H1 (cell line): ENCODE measurements around the gene GAK. TPM values are rescaled to one million over a fixed set of nuclear protein-coding genes. Genes with fewer than 3 reads are reported as not detected.

Source experiments
- CTCF ChIA-PET: fragments of 300-600 bp; sonication (Branson Sonifier 250); formaldehyde crosslinking; loops from one replicate; lab custom pipeline; 2021; ENCODE audit not compliant: partially characterized antibody; lab: Charles Lee
- POLR2A ChIA-PET: fragments of 300-600 bp; sonication (Branson Sonifier 250); formaldehyde crosslinking; loops from one replicate; lab custom pipeline; 2021; ENCODE audit warnings: inconsistent platforms; ENCODE audit not compliant: partially characterized antibody; lab: Charles Lee
- DNase-seq, 2 experiments: peaks; one replicate each; pipeline versions ENCODE4 v3.0.0 to v3.0.0-alpha.2; 2010 to 2022; ENCODE audit warnings: low spot score in 2 of 2, low read depth in 1 of 2, mixed read lengths in 1 of 2
- FAIRE-seq: peaks from 2 replicates; lab custom pipeline; 2011; peaks lifted over from hg19 to GRCh38; lab: Jason Lieb, UNC
- H2AFZ ChIP-seq: 2 replicates; pipeline ENCODE4 v1.8.1; 2012; ENCODE audit warnings: low read length, inconsistent platforms
- H2AK5ac ChIP-seq: 2 replicates; pipeline ENCODE4 v1.6.1; 2013; ENCODE audit warnings: low read depth, low read length
- H2BK120ac ChIP-seq: replicated peaks from 2 replicates; pipeline ENCODE3; 2013; ENCODE audit warnings: low read depth, low read length, inconsistent platforms
- H2BK12ac ChIP-seq: 2 replicates; pipeline ENCODE4 v1.6.1; 2013; ENCODE audit warnings: low read depth, low read length
- H2BK15ac ChIP-seq: 2 replicates; pipeline ENCODE4 v1.6.1; 2013; ENCODE audit warnings: low read length
- H2BK20ac ChIP-seq: 2 replicates; pipeline ENCODE4 v1.6.1; 2013; ENCODE audit warnings: low read length
- H2BK5ac ChIP-seq: 2 replicates; pipeline ENCODE4 v1.6.1; 2013; ENCODE audit warnings: low read depth, low read length
- H3K14ac ChIP-seq: 2 replicates; pipeline ENCODE4 v1.6.1; 2013; ENCODE audit warnings: inconsistent platforms; ENCODE audit not compliant: insufficient read length
- H3K18ac ChIP-seq: 2 replicates; pipeline ENCODE4 v1.6.1; 2013; ENCODE audit warnings: low read length; ENCODE audit errors: extremely low read depth
- H3K23ac ChIP-seq: 2 replicates; pipeline ENCODE4 v1.6.1; 2013; ENCODE audit warnings: inconsistent platforms; ENCODE audit not compliant: insufficient read length
- H3K23me2 ChIP-seq: 2 replicates; pipeline ENCODE4 v1.6.1; 2013; ENCODE audit warnings: low read depth, low read length
- H3K27ac ChIP-seq: 2 replicates; pipeline ENCODE4 v1.6.1; 2011; ENCODE audit warnings: low read depth, low read length, inconsistent platforms
- H3K27me3 ChIP-seq, 4 experiments: replicated peaks in 1 of 4; 1 replicate in 1 of 4; 2 replicates in 3 of 4; pipeline versions ENCODE4 v1.6.1 to v1.8.1; 2011 to 2013; ENCODE audit warnings: low read length in 3 of 4, mild to moderate bottlenecking in 3 of 4, inconsistent platforms in 2 of 4, mixed read lengths in 2 of 4, moderate library complexity in 1 of 4; ENCODE audit not compliant: control insufficient read depth in 3 of 4, insufficient read depth in 3 of 4; ENCODE audit errors: extremely low read depth in 1 of 4
- H3K36me3 ChIP-seq, 4 experiments: 2 replicates each; pipeline versions ENCODE4 v1.6.1 to v1.8.1; 2011 to 2013; ENCODE audit warnings: mild to moderate bottlenecking in 4 of 4, low read length in 3 of 4, moderate library complexity in 2 of 4, control low read depth in 1 of 4, inconsistent platforms in 1 of 4; ENCODE audit not compliant: insufficient read depth in 4 of 4, control insufficient read depth in 2 of 4
- H3K4ac ChIP-seq: replicated peaks from 2 replicates; pipeline ENCODE3; 2013; ENCODE audit warnings: low read length, low read depth, mixed read lengths, inconsistent platforms; ENCODE audit not compliant: insufficient read length
- H3K4me1 ChIP-seq, 4 experiments: replicated peaks in 1 of 4; 1 replicate in 1 of 4; 2 replicates in 3 of 4; pipeline versions ENCODE4 v1.6.1 to v1.8.1; 2011 to 2013; ENCODE audit warnings: low read length in 3 of 4, inconsistent platforms in 2 of 4, mixed read lengths in 1 of 4; ENCODE audit not compliant: insufficient read depth in 4 of 4, control insufficient read depth in 3 of 4
- H3K4me2 ChIP-seq, 2 experiments: 2 replicates each; pipeline versions ENCODE4 v1.6.1 to v1.8.1; 2011 to 2013; ENCODE audit warnings: low read depth in 2 of 2, low read length in 2 of 2, control low read depth in 1 of 2, inconsistent platforms in 1 of 2, mild to moderate bottlenecking in 1 of 2; ENCODE audit not compliant: insufficient read depth in 1 of 2
- H3K4me3 ChIP-seq, 4 experiments: fragments of 200-600, 300-600 bp in 1 of 4; sonication (generic), shearing (Covaris generic), sonication (Bioruptor Twin) in 1 of 4; 2 replicates each; pipeline versions ENCODE4 v1.5.1 to v1.8.1; 2011 to 2016; ENCODE audit warnings: low read length in 4 of 4, low read depth in 3 of 4, control low read depth in 2 of 4, inconsistent platforms in 2 of 4, mild to moderate bottlenecking in 2 of 4, mixed read lengths in 1 of 4, moderate library complexity in 1 of 4; ENCODE audit not compliant: insufficient read depth in 2 of 4; ENCODE audit errors: extremely low read depth in 1 of 4
- H3K56ac ChIP-seq: replicated peaks from 2 replicates; pipeline ENCODE3; 2013; ENCODE audit warnings: low read depth, mild to moderate bottlenecking, mixed read lengths, low read length, inconsistent platforms; ENCODE audit not compliant: insufficient read length
- H3K79me1 ChIP-seq: 2 replicates; pipeline ENCODE4 v1.6.1; 2013; ENCODE audit warnings: low read depth, low read length, control low read depth
- H3K79me2 ChIP-seq, 2 experiments: 2 replicates each; pipeline versions ENCODE4 v1.6.1 to v1.8.1; 2012 to 2013; ENCODE audit warnings: low read length in 2 of 2, mild to moderate bottlenecking in 2 of 2, inconsistent platforms in 1 of 2; ENCODE audit not compliant: insufficient read depth in 2 of 2, control insufficient read depth in 1 of 2
- H3K9ac ChIP-seq, 4 experiments: replicated peaks in 1 of 4; 1 replicate in 1 of 4; 2 replicates in 3 of 4; pipeline versions ENCODE4 v1.6.1 to v1.8.1; 2011 to 2013; ENCODE audit warnings: low read depth in 3 of 4, low read length in 3 of 4, control low read depth in 2 of 4, mild to moderate bottlenecking in 2 of 4, moderate library complexity in 2 of 4, inconsistent platforms in 1 of 4; ENCODE audit errors: extremely low read depth in 1 of 4
- H3K9me3 ChIP-seq, 2 experiments: 2 replicates each; pipeline versions ENCODE4 v1.6.1 to v1.8.1; 2012 to 2013; ENCODE audit warnings: mild to moderate bottlenecking in 2 of 2, moderate library complexity in 2 of 2, control low read depth in 1 of 2, inconsistent platforms in 1 of 2, low read depth in 1 of 2, low read length in 1 of 2, mixed read lengths in 1 of 2; ENCODE audit not compliant: insufficient read depth in 2 of 2
- H4K20me1 ChIP-seq, 2 experiments: replicated peaks in 1 of 2; 2 replicates each; pipeline versions ENCODE3 to v1.8.1; 2011 to 2013; ENCODE audit warnings: inconsistent platforms in 2 of 2, low read length in 2 of 2, mild to moderate bottlenecking in 1 of 2; ENCODE audit not compliant: insufficient read depth in 2 of 2, control insufficient read depth in 1 of 2
- H4K5ac ChIP-seq: 2 replicates; pipeline ENCODE4 v1.6.1; 2013; ENCODE audit warnings: low read length, low read depth, mixed read lengths, inconsistent platforms; ENCODE audit not compliant: insufficient read length
- H4K8ac ChIP-seq: 2 replicates; pipeline ENCODE4 v1.8.0; 2013; ENCODE audit warnings: mild to moderate bottlenecking, moderate library complexity, low read length, inconsistent platforms; ENCODE audit not compliant: insufficient read depth; ENCODE audit errors: extremely low read depth
- H4K91ac ChIP-seq: replicated peaks from 2 replicates; pipeline ENCODE3; 2013; ENCODE audit warnings: low read length, mixed read lengths, inconsistent platforms; ENCODE audit not compliant: insufficient read length
- ATF2 ChIP-seq: IDR thresholded peaks from 2 replicates; pipeline ENCODE4 v1.6.1; 2012; ENCODE audit warnings: low read length, inconsistent platforms
- CTBP2 ChIP-seq: IDR thresholded peaks from 2 replicates; pipeline ENCODE4 v1.7.0; 2011; ENCODE audit warnings: borderline replicate concordance, mild to moderate bottlenecking, moderate library complexity, mixed read lengths, low read length; ENCODE audit not compliant: insufficient read depth, insufficient read length
- EGR1 ChIP-seq: IDR thresholded peaks from 2 replicates; pipeline ENCODE4 v1.6.1; 2011; ENCODE audit warnings: low read depth, low read length, borderline replicate concordance
- NANOG ChIP-seq: IDR thresholded peaks from 2 replicates; pipeline ENCODE4 v1.6.1; 2011; ENCODE audit warnings: low read length, low read depth, mild to moderate bottlenecking, inconsistent platforms; ENCODE audit not compliant: insufficient read depth, poor library complexity, severe bottlenecking
- TAF1 ChIP-seq: IDR thresholded peaks from 2 replicates; pipeline ENCODE4 v1.6.1; 2011; ENCODE audit warnings: mild to moderate bottlenecking, low read depth, low read length
- TAF7 ChIP-seq: optimal IDR thresholded peaks from 2 replicates; pipeline ENCODE3; 2011; ENCODE audit warnings: low read depth, mild to moderate bottlenecking, inconsistent platforms, low read length, moderate library complexity, borderline replicate concordance
- TEAD4 ChIP-seq: IDR thresholded peaks from 2 replicates; pipeline ENCODE4 v1.6.1; 2012; ENCODE audit warnings: low read depth, low read length, inconsistent platforms, mixed read lengths
- WGBS, 2 experiments: shearing (Covaris generic) in 1 of 2; methylation state at CpG; one replicate each; pipeline versions ENCODE4 v1.1.6 to v1.1.7; 2013 to 2015; ENCODE audit warnings: low lambda C conversion rate in 2 of 2, mixed read lengths in 2 of 2, inconsistent platforms in 1 of 2, low coverage in 1 of 2, missing lambda C conversion rate in 1 of 2; ENCODE audit not compliant: insufficient replicate concordance in 2 of 2, insufficient coverage in 1 of 2, insufficient read length in 1 of 2; ENCODE audit errors: extremely low coverage in 1 of 2, missing lambda C conversion rate in 1 of 2; 5-methylcytosine and 5-hydroxymethylcytosine counted together
- polyA plus RNA-seq, 7 experiments: library from polyadenylated mRNA; depleted of rRNA in 3 of 7; stranded (reverse) in 5 of 7; unstranded in 2 of 7; fragments of >200 nt in 5 of 7; fragments of 200-250 nt in 2 of 7; gene quantifications; 1 replicate in 5 of 7; 2 replicates in 1 of 7; 4 replicates in 1 of 7; pipeline versions ENCODE4 v1.2.1 to v1.2.3, GENCODE V29; 2011 to 2013; ENCODE audit warnings: missing spikeins in 2 of 7, mixed read lengths in 2 of 7
- total RNA-seq: library from RNA; stranded (reverse); fragmentation: NEBNext Ultra II Directional; extraction: Animal tissue kit (Norgen Biotek cat#: 25700); gene quantifications from 2 replicates; pipeline ENCODE4 v1.2.1, GENCODE V29; 2021

Gene GAK
- total and polyA plus RNA-seq, 2 of the 8 experiments (the other 6 are each of a cell fraction or from before 2014, with no cell fraction given), result 31.5 to 70.8 TPM

GRCh38 chr4:848307-848691 is 83.8 kb downstream of the GAK start:
- no peak overlapping the region for H2BK20ac ChIP-seq
- no peaks in the 10 kb centered on the region for H3K79me2 ChIP-seq
- H2BK5ac ChIP-seq, result no peak overlapping the region
- H3K79me1 ChIP-seq, result no peaks in the 10 kb centered on the region; the same call in 1 of the 2 replicates
- no peak for FAIRE-seq
- no peaks in the 10 kb centered on the region for H3K27me3 ChIP-seq
- no peak overlapping the region for H3K27ac ChIP-seq
- no peak overlapping the region for H3K4ac ChIP-seq
- H2BK15ac ChIP-seq, result no peak overlapping the region
- H2AFZ ChIP-seq, result no peak overlapping the region
- H3K18ac ChIP-seq, result no peak overlapping the region
- H2BK120ac ChIP-seq, result no peak overlapping the region
- H3K23me2 ChIP-seq, result no peaks in the 10 kb centered on the region
- H3K14ac ChIP-seq, result no peak overlapping the region
- peaks cover 0 to 9% of the 10 kb centered on the region in 2 experiments for H4K20me1 ChIP-seq
- H3K9me3 ChIP-seq, result no peaks in the 10 kb centered on the region
- CTCF ChIA-PET, result interaction anchor here (0.9 to 1.1 kb wide), 2 partner anchors 59 to 62 kb away, joined by 3 read pairs; no protein-coding TSS in a partner anchor
- H3K4me3 ChIP-seq, result no peak overlapping the region
- H2BK12ac ChIP-seq, result no peak overlapping the region
- no peak overlapping the region for H3K4me2 ChIP-seq
- H3K4me1 ChIP-seq, result peaks cover 0 to 4% (median 0%) of the 10 kb centered on the region in 4 experiments; a peak in 1 of 7 replicates
- H3K9ac ChIP-seq, result no peak overlapping the region
- H4K91ac ChIP-seq, result no peak overlapping the region
- H4K5ac ChIP-seq, result no peak overlapping the region
- POLR2A ChIA-PET, result interaction anchor here (1.4 kb wide), 1 partner anchor 24 kb away, joined by 3 read pairs; no protein-coding TSS in a partner anchor
- no peak overlapping the region for H3K56ac ChIP-seq
- DNase-seq, result no peak
- H4K8ac ChIP-seq, result peak overlapping the region; percentile 25; the same call in 1 of the 2 replicates
- H3K36me3 ChIP-seq, result peaks cover 0 to 3% (median 1%) of the 10 kb centered on the region in 4 experiments; a peak in 4 of 8 replicates
- no peak for TF ChIP-seq ATF2
- TF ChIP-seq TAF1, result no peak
- no peak for TF ChIP-seq TEAD4
- no peak for TF ChIP-seq TAF7
- TF ChIP-seq EGR1, result no peak
- no peak for TF ChIP-seq NANOG
- no peak for TF ChIP-seq CTBP2
- 93% methylated on average over 14 of the region's 16 CpGs; no CpG with 5 or more reads in 1 of the 2 experiments for WGBS, 2 experiments
- no peak overlapping the region for H3K23ac ChIP-seq
- no peak overlapping the region for H2AK5ac ChIP-seq
